ENCODE measurements around the gene FMO4. TPM values are rescaled to one million over a fixed set of nuclear protein-coding genes. Genes with fewer than 3 reads are reported as not detected.

The FMO4 gene
- total and polyA plus RNA-seq, 10 of the 15 experiments (the other 5 are each of a cell fraction or from before 2014, with no cell fraction given) = 0.26 to 3.0 (median 1.1) TPM

- H2AFZ ChIP-seq (ENCODE audit: control insufficient read depth, low read depth, low read length) = no peak overlapping the region
- H3K27me3 ChIP-seq (replicated peaks in 1 of 2; ENCODE audit: control insufficient read depth in 2 of 2, insufficient read depth in 2 of 2, low read length in 1 of 2) = no peaks in the 10 kb centered on the region
- no peaks in the 10 kb centered on the region for H3K36me3 ChIP-seq (ENCODE audit: control insufficient read depth in 2 of 2, insufficient read depth in 2 of 2, low read length in 1 of 2)
- in situ Hi-C loops (cut with MboI) (no loop called here), intact Hi-C loops (cut with micrococcal nuclease; ENCODE audit: unreplicated experiment) (loop anchor here (10.0 kb wide), 1 partner anchor 227 kb away; no protein-coding TSS in a partner anchor)
- 0 out of 2 replicates have a peak, but pooled peaks cover 6% of the 10 kb centered on the region for H3K4me1 ChIP-seq (ENCODE audit: control insufficient read depth, insufficient read depth, low read length)
- H3K4me3 ChIP-seq = no peak overlapping the region
- no peaks in the 10 kb centered on the region for H4K20me1 ChIP-seq (ENCODE audit: control insufficient read depth, insufficient read depth)
- FAIRE-seq (no peak), DNase-seq (ENCODE audit: low read depth, low spot score) (no peak), ATAC-seq (no peak)
- ChIA-PET CTCF (interaction anchor here (1.1 to 3.2 kb wide), 9 partner anchors 7 to 622 kb away, joined by 3 to 162 read pairs (median 14); partner anchors contain the start of gene FMO1), POLR2A (interaction anchor here (1.8 kb wide), 1 partner anchor 66 kb away, joined by 5 read pairs; no protein-coding TSS in a partner anchor), RAD21 (ENCODE audit: unreplicated experiment) (interaction anchor here (1.6 kb wide), 1 partner anchor 66 kb away, joined by 3 read pairs; no protein-coding TSS in a partner anchor), SMC1A (ENCODE audit: uncharacterized antibody, unreplicated experiment) (interaction anchor here (2.4 to 4.0 kb wide), 3 partner anchors 65 to 346 kb away, joined by 13 to 60 read pairs (median 43); partner anchors contain the start of gene FMO1)
- TF ChIP-seq GABPA (IDR thresholded peaks at IDR 0.05; ENCODE audit: low read depth) = no peak
- TF ChIP-seq NFYB (IDR thresholded peaks at IDR 0.05; ENCODE audit: insufficient read depth, low read depth, low read length) = no peak
- no peak for TF ChIP-seq ZNF622 (IDR thresholded peaks at IDR 0.05)
- no peak for TF ChIP-seq TARDBP (IDR thresholded peaks at IDR 0.05; ENCODE audit: borderline replicate concordance)
- no peak for TF ChIP-seq KAT2A (conservative IDR thresholded peaks at IDR 0.05; ENCODE audit: control insufficient read depth, low read depth, low read length)
- no peak for TF ChIP-seq EP300 (IDR thresholded peaks at IDR 0.05; ENCODE audit: borderline replicate concordance in 1 of 2, control insufficient read depth in 1 of 2, low read depth in 2 of 2, low read length in 2 of 2)
- TF ChIP-seq PBX3 (IDR thresholded peaks at IDR 0.05; ENCODE audit: insufficient replicate concordance, low read depth, low read length) = no peak
- no peak for TF ChIP-seq SKIL (IDR thresholded peaks at IDR 0.05; ENCODE audit: low read depth, poor library complexity, severe bottlenecking)
- H3K79me2 ChIP-seq (ENCODE audit: control insufficient read depth, insufficient read depth, low read length) = no peaks in the 10 kb centered on the region
- H3K9ac ChIP-seq (ENCODE audit: control insufficient read depth, insufficient read depth, low read length) = no peak overlapping the region
- no TSS peak for BruUV-seq (replicated peaks)
- WGBS (ENCODE audit: insufficient coverage, insufficient replicate concordance, low lambda C conversion rate, missing lambda C conversion rate) = 51% methylated on average over 8 of the region's 8 CpGs
- no peak overlapping the region for H3K4me2 ChIP-seq (ENCODE audit: control insufficient read depth, insufficient read depth)
- H3K9me3 ChIP-seq (replicated peaks; ENCODE audit: control insufficient read depth, insufficient read depth, low read length) = no peaks in the 10 kb centered on the region
- no peak overlapping the region for H3K27ac ChIP-seq (ENCODE audit: control insufficient read depth, insufficient read depth)
Observed at GRCh38 chr1:171311771-171312558, 2.0 kb upstream of the FMO4 start.
